Measurements from ENCODE around the gene MED17. TPM values are rescaled to one million over a fixed set of nuclear protein-coding genes. Genes with fewer than 3 reads are reported as not detected.
A peak's percentile ranks its signal among the peaks of the same experiment; 100 is the strongest.

Gene MED17
- total and polyA plus RNA-seq, 2 of the 13 experiments (the other 11 are each of a cell fraction or from before 2014, with no cell fraction given): 23.1 to 37.0 TPM

DNA sequence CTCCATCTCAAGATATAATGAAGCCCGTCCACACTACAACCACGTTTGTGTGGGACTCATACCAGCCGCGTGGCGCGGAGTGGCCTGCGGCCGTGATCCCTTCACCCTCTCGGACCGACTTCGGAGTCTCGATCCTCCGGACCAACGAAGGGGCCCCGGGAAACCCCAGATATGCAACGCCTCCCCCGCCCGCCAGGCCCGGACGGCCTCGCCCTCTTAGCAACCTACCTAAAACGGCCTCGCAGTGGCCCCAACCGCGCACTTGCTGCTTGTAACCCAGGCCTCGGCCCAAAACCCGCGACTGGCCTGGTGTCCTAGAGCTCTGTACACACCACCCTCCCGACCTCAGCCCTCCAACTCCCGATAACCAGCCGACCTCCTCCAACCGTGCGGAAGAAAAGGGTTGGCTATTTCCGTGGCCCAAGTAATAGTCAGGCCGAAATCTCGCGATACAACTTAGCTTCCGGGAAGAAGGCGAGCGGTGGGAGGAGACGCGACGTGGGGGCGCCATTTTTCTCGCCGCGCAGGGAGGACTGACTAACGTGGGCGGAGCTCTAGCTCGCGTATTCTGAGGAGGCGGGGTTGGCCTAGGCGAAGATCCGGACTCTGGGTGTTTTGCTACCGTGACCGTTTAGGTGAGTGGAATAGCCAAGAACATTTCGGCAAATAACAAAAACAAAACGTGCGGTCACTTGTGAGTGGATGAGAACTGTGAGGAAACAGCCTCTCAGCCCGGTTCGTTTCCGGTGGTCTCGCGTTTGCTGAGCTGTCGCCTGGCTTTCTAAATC is 42.8 kb upstream of the MED17 start, which contains the start of the genes C11orf54 and TAF1D (continued):
- TF ChIP-seq, protein P1, sequence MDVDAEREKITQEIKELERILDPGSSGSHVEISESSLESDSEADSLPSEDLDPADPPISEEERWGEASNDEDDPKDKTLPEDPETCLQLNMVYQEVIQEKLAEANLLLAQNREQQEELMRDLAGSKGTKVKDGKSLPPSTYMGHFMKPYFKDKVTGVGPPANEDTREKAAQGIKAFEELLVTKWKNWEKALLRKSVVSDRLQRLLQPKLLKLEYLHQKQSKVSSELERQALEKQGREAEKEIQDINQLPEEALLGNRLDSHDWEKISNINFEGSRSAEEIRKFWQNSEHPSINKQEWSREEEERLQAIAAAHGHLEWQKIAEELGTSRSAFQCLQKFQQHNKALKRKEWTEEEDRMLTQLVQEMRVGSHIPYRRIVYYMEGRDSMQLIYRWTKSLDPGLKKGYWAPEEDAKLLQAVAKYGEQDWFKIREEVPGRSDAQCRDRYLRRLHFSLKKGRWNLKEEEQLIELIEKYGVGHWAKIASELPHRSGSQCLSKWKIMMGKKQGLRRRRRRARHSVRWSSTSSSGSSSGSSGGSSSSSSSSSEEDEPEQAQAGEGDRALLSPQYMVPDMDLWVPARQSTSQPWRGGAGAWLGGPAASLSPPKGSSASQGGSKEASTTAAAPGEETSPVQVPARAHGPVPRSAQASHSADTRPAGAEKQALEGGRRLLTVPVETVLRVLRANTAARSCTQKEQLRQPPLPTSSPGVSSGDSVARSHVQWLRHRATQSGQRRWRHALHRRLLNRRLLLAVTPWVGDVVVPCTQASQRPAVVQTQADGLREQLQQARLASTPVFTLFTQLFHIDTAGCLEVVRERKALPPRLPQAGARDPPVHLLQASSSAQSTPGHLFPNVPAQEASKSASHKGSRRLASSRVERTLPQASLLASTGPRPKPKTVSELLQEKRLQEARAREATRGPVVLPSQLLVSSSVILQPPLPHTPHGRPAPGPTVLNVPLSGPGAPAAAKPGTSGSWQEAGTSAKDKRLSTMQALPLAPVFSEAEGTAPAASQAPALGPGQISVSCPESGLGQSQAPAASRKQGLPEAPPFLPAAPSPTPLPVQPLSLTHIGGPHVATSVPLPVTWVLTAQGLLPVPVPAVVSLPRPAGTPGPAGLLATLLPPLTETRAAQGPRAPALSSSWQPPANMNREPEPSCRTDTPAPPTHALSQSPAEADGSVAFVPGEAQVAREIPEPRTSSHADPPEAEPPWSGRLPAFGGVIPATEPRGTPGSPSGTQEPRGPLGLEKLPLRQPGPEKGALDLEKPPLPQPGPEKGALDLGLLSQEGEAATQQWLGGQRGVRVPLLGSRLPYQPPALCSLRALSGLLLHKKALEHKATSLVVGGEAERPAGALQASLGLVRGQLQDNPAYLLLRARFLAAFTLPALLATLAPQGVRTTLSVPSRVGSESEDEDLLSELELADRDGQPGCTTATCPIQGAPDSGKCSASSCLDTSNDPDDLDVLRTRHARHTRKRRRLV (CRISPR knock-in tag; IDR thresholded peaks at IDR 0.05): no peak
- TF ChIP-seq, protein P2, sequence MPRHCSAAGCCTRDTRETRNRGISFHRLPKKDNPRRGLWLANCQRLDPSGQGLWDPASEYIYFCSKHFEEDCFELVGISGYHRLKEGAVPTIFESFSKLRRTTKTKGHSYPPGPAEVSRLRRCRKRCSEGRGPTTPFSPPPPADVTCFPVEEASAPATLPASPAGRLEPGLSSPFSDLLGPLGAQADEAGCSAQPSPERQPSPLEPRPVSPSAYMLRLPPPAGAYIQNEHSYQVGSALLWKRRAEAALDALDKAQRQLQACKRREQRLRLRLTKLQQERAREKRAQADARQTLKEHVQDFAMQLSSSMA (CRISPR knock-in tag; IDR thresholded peaks at IDR 0.05): no peak
- no peak for TF ChIP-seq ATAD3A (CRISPR knock-in tag; IDR thresholded peaks at IDR 0.05)
- TF ChIP-seq ZMYM3 (CRISPR knock-in tag; IDR thresholded peaks at IDR 0.05): no peak
- peak; percentile 92 for TF ChIP-seq POLR2AphosphoS2 (IDR thresholded peaks at IDR 0.05; ENCODE audit: low read depth, low read length)

Data from HepG2 (cell line).